OCI-LY1 (cell line): ENCODE results near the gene STRBP.

Source experiments
- CTCF ChIP-seq: fragments of 200-600 bp; sonication (generic), shearing (Covaris generic); IDR thresholded peaks from 2 replicates; pipeline ENCODE4 v1.5.1; 2017; ENCODE audit warnings: mild to moderate bottlenecking, antibody characterized with exemption, low read length, moderate library complexity, mixed read lengths
- EZH2 ChIP-seq: fragments of 200-600 bp; sonication (generic), shearing (Covaris generic); IDR thresholded peaks from 2 replicates; pipeline ENCODE4 v1.8.0; 2017; ENCODE audit warnings: borderline replicate concordance, mixed run types, mild to moderate bottlenecking, antibody characterized with exemption, low read length, moderate library complexity, mixed read lengths

- TF ChIP-seq CTCF (no peak), EZH2 (no peak)
These were observed 156.9 kb downstream of the STRBP start for GRCh38 chr9:123111427-123112014.
